Smooth muscle cell (in vitro differentiated cells): ENCODE measurements around the gene RCVRN. TPM values are rescaled to one million over a fixed set of nuclear protein-coding genes. Genes with fewer than 3 reads are reported as not detected.

Experiments used
- DNase-seq: peaks from one replicate; lab custom pipeline; 2025; ENCODE audit not compliant: unreplicated experiment; lab: John Stamatoyannopoulos, UW
- H2AFZ ChIP-seq: fragments of 200-600 bp; sonication (generic); 2 replicates; pipeline ENCODE4 v1.6.0; 2016; ENCODE audit warnings: antibody characterized with exemption, low read depth, mild to moderate bottlenecking
- H3F3A ChIP-seq: fragments of 200-600 bp; sonication (generic); 2 replicates; pipeline ENCODE4 v1.6.0; 2017; ENCODE audit warnings: antibody characterized with exemption, low read depth
- H3K27ac ChIP-seq: fragments of 200-600 bp; sonication (generic); 2 replicates; pipeline ENCODE4 v1.5.1; 2016; ENCODE audit warnings: low read depth, mild to moderate bottlenecking
- H3K27me3 ChIP-seq: fragments of 200-600 bp; sonication (generic); 2 replicates; pipeline ENCODE4 v1.6.1; 2016; ENCODE audit warnings: low read depth, mild to moderate bottlenecking
- H3K36me3 ChIP-seq: fragments of 200-600 bp; sonication (generic); 2 replicates; pipeline ENCODE4 v1.5.1; 2016; ENCODE audit warnings: low read depth
- H3K4me1 ChIP-seq: fragments of 200-600 bp; sonication (generic); 2 replicates; pipeline ENCODE4 v1.5.1; 2016; ENCODE audit warnings: low read depth
- H3K4me2 ChIP-seq: fragments of 200-600 bp; sonication (generic); 2 replicates; pipeline ENCODE4 v1.6.0; 2016; ENCODE audit warnings: mild to moderate bottlenecking
- H3K4me3 ChIP-seq: fragments of 200-600 bp; sonication (generic); 2 replicates; pipeline ENCODE4 v1.5.1; 2016; ENCODE audit warnings: mild to moderate bottlenecking
- H3K79me2 ChIP-seq: fragments of 200-600 bp; sonication (generic); 2 replicates; pipeline ENCODE4 v1.6.0; 2016; ENCODE audit warnings: low read depth, mild to moderate bottlenecking
- H3K9ac ChIP-seq: fragments of 200-600 bp; sonication (generic); 2 replicates; pipeline ENCODE4 v1.6.0; 2016; ENCODE audit warnings: low read depth
- H3K9me3 ChIP-seq: fragments of 200-600 bp; sonication (generic); replicated peaks from 2 replicates; pipeline ENCODE4 v1.5.1; 2016; ENCODE audit warnings: low read depth
- H4K20me1 ChIP-seq: fragments of 200-600 bp; sonication (generic); 2 replicates; pipeline ENCODE4 v1.6.0; 2016; ENCODE audit warnings: low read depth
- CTCF ChIP-seq: fragments of 200-600 bp; sonication (generic); IDR thresholded peaks from 2 replicates; pipeline ENCODE4 v1.5.1; 2017; ENCODE audit warnings: borderline replicate concordance, mild to moderate bottlenecking, antibody characterized with exemption; ENCODE audit not compliant: insufficient read depth, poor library complexity, severe bottlenecking
- WGBS: methylation state at CpG from one replicate; pipeline ENCODE4 v1.1.7; 2016; ENCODE audit warnings: low lambda C conversion rate; 5-methylcytosine and 5-hydroxymethylcytosine counted together
- polyA plus RNA-seq: library from polyadenylated mRNA; unstranded; fragments of >200 nt; fragmentation: Nextera tagmentation; extraction: Ambion mirVana; gene quantifications from 2 replicates; pipeline ENCODE4 v1.2.1, GENCODE V29; 2016
- total RNA-seq: library from RNA; depleted of rRNA; stranded (reverse); fragments of >200 nt; gene quantifications from 2 replicates; pipeline ENCODE4 v1.2.3, GENCODE V29; 2014

The RCVRN gene
- total and polyA plus RNA-seq, 2 experiments from 2014 or later: 3.2 to 4.0 TPM

DNA sequence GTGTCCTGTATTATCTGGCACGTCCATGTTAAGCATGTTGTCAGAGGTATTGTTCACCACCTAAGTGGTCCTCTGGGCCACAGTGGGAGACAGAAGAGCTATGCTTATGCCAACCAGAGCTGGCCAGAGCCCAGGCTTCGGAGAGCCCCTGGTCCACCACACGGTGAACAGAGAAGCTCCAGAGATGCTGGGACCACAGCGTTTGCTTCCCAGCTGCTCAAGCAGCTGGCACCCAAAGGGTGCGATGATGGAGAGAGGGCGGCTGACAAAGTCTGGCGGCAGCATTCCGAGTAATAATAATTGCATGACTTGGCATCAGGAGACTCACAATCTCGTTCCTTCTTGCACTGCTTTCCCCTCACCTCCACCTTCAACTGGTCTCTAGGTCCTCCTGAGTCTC, 35.8 kb upstream of the RCVRN start:
- Histone ChIP-seq H2AFZ (no peak overlapping the region), H3K4me1 (no peaks in the 10 kb centered on the region), H3K4me2 (no peak overlapping the region), H3K9me3 (no peaks in the 10 kb centered on the region), H4K20me1 (peaks cover 61% of the 10 kb centered on the region), H3K4me3 (no peak overlapping the region), H3K9ac (no peak overlapping the region), H3K79me2 (no peaks in the 10 kb centered on the region), H3F3A (peaks cover 16% of the 10 kb centered on the region), H3K27ac (no peak overlapping the region), H3K36me3 (peaks cover 23% of the 10 kb centered on the region), H3K27me3 (no peaks in the 10 kb centered on the region)
- no peak for DNase-seq
- no peak for TF ChIP-seq CTCF
- whole genome bisulfite sequencing: 97% methylated on average over 9 of the region's 9 CpGs

- TF ChIP-seq CTCF: no peak
- Histone ChIP-seq H3F3A (peaks cover 16% of the 10 kb centered on the region), H4K20me1 (peaks cover 49% of the 10 kb centered on the region), H3K4me2 (no peak overlapping the region), H3K9ac (no peak overlapping the region), H3K79me2 (no peaks in the 10 kb centered on the region), H3K9me3 (no peaks in the 10 kb centered on the region), H2AFZ (no peak overlapping the region), H3K27me3 (no peaks in the 10 kb centered on the region), H3K4me1 (no peaks in the 10 kb centered on the region), H3K36me3 (peaks cover 23% of the 10 kb centered on the region), H3K27ac (no peak overlapping the region), H3K4me3 (no peak overlapping the region)
- WGBS: 93% methylated on average over 1 of the region's 1 CpG
- no peak for DNase-seq
These were observed 33.7 kb upstream of the RCVRN start for GRCh38 chr17:9938764-9939163.

GRCh38 chr17:9937901-9938300, 32.8 kb upstream of the RCVRN start:
- no peak overlapping the region for H3K9ac ChIP-seq
- no peaks in the 10 kb centered on the region for H3K4me1 ChIP-seq
- no peaks in the 10 kb centered on the region for H3K79me2 ChIP-seq
- peaks cover 42% of the 10 kb centered on the region for H4K20me1 ChIP-seq
- no peaks in the 10 kb centered on the region for H3K9me3 ChIP-seq
- no peak overlapping the region for H3K4me2 ChIP-seq
- DNase-seq: no peak
- H2AFZ ChIP-seq: no peak overlapping the region
- H3K27ac ChIP-seq: no peak overlapping the region
- peaks cover 23% of the 10 kb centered on the region for H3K36me3 ChIP-seq
- H3K27me3 ChIP-seq: no peaks in the 10 kb centered on the region
- peaks cover 16% of the 10 kb centered on the region for H3F3A ChIP-seq
- no peak overlapping the region for H3K4me3 ChIP-seq
- no peak for TF ChIP-seq CTCF
- 86% methylated on average over 9 of the region's 9 CpGs for WGBS

- Histone ChIP-seq H3K79me2 (no peaks in the 10 kb centered on the region), H3F3A (peaks cover 16% of the 10 kb centered on the region), H3K27ac (peak overlapping the region; percentile 78), H4K20me1 (peaks cover 42% of the 10 kb centered on the region), H3K4me2 (no peak overlapping the region), H3K9ac (no peak overlapping the region), H3K4me3 (no peak overlapping the region), H2AFZ (no peak overlapping the region), H3K4me1 (no peaks in the 10 kb centered on the region), H3K27me3 (no peaks in the 10 kb centered on the region), H3K9me3 (no peaks in the 10 kb centered on the region), H3K36me3 (peaks cover 23% of the 10 kb centered on the region)
- WGBS: 79% methylated on average over 13 of the region's 13 CpGs
- no peak for DNase-seq
- no peak for TF ChIP-seq CTCF
These were observed 32.2 kb upstream of the RCVRN start for GRCh38 chr17:9937241-9937761.
